Mammary epithelial cell (primary cell): ENCODE data around the gene AKIRIN2.

Experiments used
- CTCF ChIP-seq, 2 donors: IDR thresholded peaks in 1 of 2; conservative IDR thresholded peaks in 1 of 2; 2 replicates each; pipeline ENCODE4 v1.5.1; 2011 to 2012; ENCODE audit warnings: inconsistent platforms in 2 of 2, low read length in 2 of 2, mild to moderate bottlenecking in 2 of 2, control low read depth in 1 of 2, low read depth in 1 of 2; ENCODE audit not compliant: insufficient read depth in 1 of 2; ENCODE audit errors: extremely low read depth in 1 of 2
- EZH2 ChIP-seq: IDR thresholded peaks from 2 replicates; pipeline ENCODE4 v1.6.1; 2012; ENCODE audit warnings: low read length, inconsistent platforms, borderline replicate concordance

- TF ChIP-seq CTCF (conservative IDR thresholded peaks at IDR 0.05 in 1 of 2, IDR thresholded peaks at IDR 0.05 in 1 of 2; ENCODE audit: extremely low read depth in 1 of 2, insufficient read depth in 1 of 2, low read depth in 1 of 2, low read length in 2 of 2) (no peak), EZH2 (no peak)
Observed at GRCh38 chr6:87641065-87641692, 60.9 kb downstream of the AKIRIN2 start.
